Gastrocnemius medialis (tissue), 4 donors: Measurements from ENCODE around the gene ASCC1.

Experiments used
- POLR2A ChIP-seq, 2 donors: fragments of 450-650 bp; IDR thresholded peaks; one replicate each; pipeline ENCODE4 v1.6.1; 2017; ENCODE audit warnings: antibody characterized with exemption in 2 of 2, mild to moderate bottlenecking in 2 of 2, moderate library complexity in 2 of 2
- TF ChIP-seq, protein P1 (sequence below), 5 experiments: fragments of 450-650 bp in 3 of 5; fragments of 200-600 bp in 2 of 5; sonication (generic) in 2 of 5; IDR thresholded peaks in 4 of 5; conservative IDR thresholded peaks in 1 of 5; 1 replicate in 4 of 5; 2 replicates in 1 of 5; pipeline ENCODE4 v1.5.1; 2016 to 2019; ENCODE audit warnings: antibody characterized with exemption in 5 of 5, mild to moderate bottlenecking in 3 of 5, moderate library complexity in 3 of 5

DNA sequence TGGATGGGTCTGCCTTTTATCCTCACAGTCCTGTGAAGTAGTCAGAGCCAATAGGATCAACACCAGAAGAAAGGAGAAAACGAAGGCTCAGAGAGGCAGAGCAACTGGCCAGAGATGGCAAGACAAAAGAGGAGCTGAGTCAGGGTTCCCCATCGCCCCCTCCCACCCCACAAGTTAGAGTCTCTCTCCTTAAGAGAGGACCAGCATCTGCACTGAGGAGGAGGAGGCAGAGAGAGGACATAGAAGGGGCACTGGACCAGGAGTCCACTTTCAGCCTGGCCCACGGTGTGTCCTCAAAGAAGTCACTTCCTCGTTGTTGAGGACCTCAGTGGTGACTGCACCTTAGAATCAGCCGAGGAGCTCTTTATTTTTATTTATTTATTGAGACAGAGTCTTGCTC lies 139.3 kb downstream of the ASCC1 start:
- TF ChIP-seq POLR2A (IDR thresholded peaks at IDR 0.05), result no peak
- TF ChIP-seq, protein P1, sequence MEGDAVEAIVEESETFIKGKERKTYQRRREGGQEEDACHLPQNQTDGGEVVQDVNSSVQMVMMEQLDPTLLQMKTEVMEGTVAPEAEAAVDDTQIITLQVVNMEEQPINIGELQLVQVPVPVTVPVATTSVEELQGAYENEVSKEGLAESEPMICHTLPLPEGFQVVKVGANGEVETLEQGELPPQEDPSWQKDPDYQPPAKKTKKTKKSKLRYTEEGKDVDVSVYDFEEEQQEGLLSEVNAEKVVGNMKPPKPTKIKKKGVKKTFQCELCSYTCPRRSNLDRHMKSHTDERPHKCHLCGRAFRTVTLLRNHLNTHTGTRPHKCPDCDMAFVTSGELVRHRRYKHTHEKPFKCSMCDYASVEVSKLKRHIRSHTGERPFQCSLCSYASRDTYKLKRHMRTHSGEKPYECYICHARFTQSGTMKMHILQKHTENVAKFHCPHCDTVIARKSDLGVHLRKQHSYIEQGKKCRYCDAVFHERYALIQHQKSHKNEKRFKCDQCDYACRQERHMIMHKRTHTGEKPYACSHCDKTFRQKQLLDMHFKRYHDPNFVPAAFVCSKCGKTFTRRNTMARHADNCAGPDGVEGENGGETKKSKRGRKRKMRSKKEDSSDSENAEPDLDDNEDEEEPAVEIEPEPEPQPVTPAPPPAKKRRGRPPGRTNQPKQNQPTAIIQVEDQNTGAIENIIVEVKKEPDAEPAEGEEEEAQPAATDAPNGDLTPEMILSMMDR (IDR thresholded peaks at IDR 0.05 in 4 of 5, conservative IDR thresholded peaks at IDR 0.05 in 1 of 5), result no peak
